ENCODE data around the gene MAPK8IP3.

DNA sequence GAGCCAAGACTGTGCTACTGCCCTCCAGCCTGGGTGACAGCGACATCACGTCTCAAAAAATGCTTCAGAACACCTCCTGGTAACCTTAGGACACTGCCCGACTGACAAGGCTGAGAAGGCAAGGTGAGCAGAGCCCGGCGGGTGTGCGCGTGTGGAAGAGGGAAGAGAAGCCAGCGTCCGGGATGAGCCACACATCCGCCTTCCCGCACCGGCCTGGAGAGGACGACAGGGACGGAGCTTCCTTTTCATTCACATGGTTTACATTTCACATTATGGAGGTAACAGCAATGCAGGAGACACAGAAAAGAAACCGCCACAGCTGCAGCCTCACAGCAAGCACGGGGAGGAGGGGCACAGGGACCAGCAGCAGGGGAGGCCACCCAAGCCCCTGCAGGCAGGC, 104.1 kb downstream of the MAPK8IP3 start:
- TF ChIP-seq POLR2A (IDR thresholded peaks at IDR 0.05; ENCODE audit: low read length) (no peak), GATA1 (IDR thresholded peaks at IDR 0.05; ENCODE audit: low read depth, low read length) (no peak)

Data from erythroblast (primary cell).